Naive B cell (primary cell): ENCODE results near the gene TGFBR3. TPM values are rescaled to one million over a fixed set of nuclear protein-coding genes. Genes with fewer than 3 reads are reported as not detected.

ENCODE experiments used
- ATAC-seq, 2 donors: fragments of 150-1000 bp; cut with Tn5 transposase; 2 replicates each; pipeline ENCODE4 v1.10.0; 2021; ENCODE audit warnings: low read depth in 2 of 2, mild to moderate bottlenecking in 2 of 2, moderate library complexity in 2 of 2
- DNase-seq: peaks from one replicate; pipeline ENCODE4 v3.0.0; 2022
- H3K27ac Mint-ChIP-seq, 6 donors: one replicate each; pipeline ENCODE4 v1.8.0; 2020 to 2022; ENCODE audit warnings: mild to moderate bottlenecking in 6 of 6, mixed read lengths in 6 of 6, moderate library complexity in 5 of 6, inconsistent platforms in 2 of 6
- H3K27me3 Mint-ChIP-seq, 3 donors: one replicate each; pipeline ENCODE4 v1.8.0; 2021 to 2022; ENCODE audit warnings: mixed read lengths in 3 of 3, mild to moderate bottlenecking in 1 of 3
- H3K36me3 Mint-ChIP-seq, 2 donors: one replicate each; pipeline ENCODE4 v1.8.0; 2020 to 2022; ENCODE audit warnings: mixed read lengths in 2 of 2, inconsistent platforms in 1 of 2, mild to moderate bottlenecking in 1 of 2
- H3K4me1 Mint-ChIP-seq, 3 donors: one replicate each; pipeline ENCODE4 v1.8.0; 2020 to 2022; ENCODE audit warnings: mixed read lengths in 3 of 3, inconsistent platforms in 1 of 3, mild to moderate bottlenecking in 1 of 3, moderate library complexity in 1 of 3
- H3K4me3 Mint-ChIP-seq, 8 donors: one replicate each; pipeline ENCODE4 v1.8.0; 2020 to 2022; ENCODE audit warnings: mild to moderate bottlenecking in 8 of 8, mixed read lengths in 8 of 8, moderate library complexity in 8 of 8, inconsistent platforms in 2 of 8
- H3K9me3 Mint-ChIP-seq, 7 donors: one replicate each; pipeline ENCODE4 v1.8.0; 2020 to 2022; ENCODE audit warnings: mixed read lengths in 7 of 7, mild to moderate bottlenecking in 5 of 7, inconsistent platforms in 2 of 7, moderate library complexity in 1 of 7
- polyA plus RNA-seq, 6 donors: library from polyadenylated mRNA; unstranded; fragments of 300-500 nt; fragmentation: Illumina TruSeq; gene quantifications; one replicate each; pipeline ENCODE4 v1.2.3, GENCODE V29; 2021; ENCODE audit warnings: low read depth in 6 of 6

The TGFBR3 gene
- polyA plus RNA-seq, 6 donors from 2014 or later: 0.04 to 0.43 (median 0.31) TPM

- H3K27ac Mint-ChIP-seq: peak overlapping the region in 2 of 6 donors; percentile 23 to 40
Measured at GRCh38 chr1:91806181-91806768, 79.7 kb downstream of the TGFBR3 start.

GRCh38 chr1:91805311-91805801 is 80.6 kb downstream of the TGFBR3 start:
- Mint-ChIP-seq H3K4me3 (peak overlapping the region in 1 of 8 donors; percentile 70), H3K27me3 (no peaks in the 10 kb centered on the region), H3K9me3 (peaks cover 0 to 3% (median 0%) of the 10 kb centered on the region in 7 donors), H3K4me1 (peaks cover 13 to 23% (median 14%) of the 10 kb centered on the region in 3 donors), H3K36me3 (no peaks in the 10 kb centered on the region), H3K27ac (peak overlapping the region in 1 of 6 donors; percentile 46)
- no peak for DNase-seq
- no peak for ATAC-seq

More at GRCh38 chr1:91806181-91806768, 79.7 kb downstream of the TGFBR3 start:
- Mint-ChIP-seq H3K27me3 (no peaks in the 10 kb centered on the region), H3K4me3 (no peak overlapping the region), H3K4me1 (peaks cover 13 to 23% (median 14%) of the 10 kb centered on the region in 3 donors), H3K36me3 (no peaks in the 10 kb centered on the region), H3K9me3 (peaks cover 0 to 3% (median 0%) of the 10 kb centered on the region in 7 donors)
- DNase-seq (no peak), ATAC-seq (no peak)

GRCh38 chr1:91804546-91805023 is 81.4 kb downstream of the TGFBR3 start:
- DNase-seq (no peak), ATAC-seq (no peak)
- Mint-ChIP-seq H3K4me1 (peaks cover 13 to 23% (median 14%) of the 10 kb centered on the region in 3 donors), H3K4me3 (peak overlapping the region in 5 of 8 donors; percentile 22 to 69 (median 34)), H3K36me3 (no peaks in the 10 kb centered on the region), H3K27ac (peak overlapping the region; percentile 62 to 96 (median 73)), H3K9me3 (peaks cover 0 to 3% (median 0%) of the 10 kb centered on the region in 7 donors), H3K27me3 (no peaks in the 10 kb centered on the region)

- Mint-ChIP-seq H3K9me3 (peaks cover 0 to 3% (median 0%) of the 10 kb centered on the region in 7 donors), H3K27me3 (no peaks in the 10 kb centered on the region), H3K36me3 (no peaks in the 10 kb centered on the region), H3K27ac (peak overlapping the region; percentile 4 to 96 (median 64)), H3K4me3 (peak overlapping the region in 7 of 8 donors; percentile 0 to 82 (median 47)), H3K4me1 (peaks cover 13 to 23% (median 14%) of the 10 kb centered on the region in 3 donors)
- ATAC-seq (peak; percentile 73 to 84), DNase-seq (peak; percentile 33)
Measured at GRCh38 chr1:91803847-91804545, 82.0 kb downstream of the TGFBR3 start.

- no peak for ATAC-seq
- Mint-ChIP-seq H3K4me1 (peaks cover 13 to 23% (median 14%) of the 10 kb centered on the region in 3 donors), H3K36me3 (no peaks in the 10 kb centered on the region), H3K9me3 (peaks cover 0 to 3% (median 0%) of the 10 kb centered on the region in 7 donors), H3K27me3 (no peaks in the 10 kb centered on the region), H3K4me3 (peak overlapping the region in 1 of 8 donors; percentile 39), H3K27ac (peak overlapping the region in 3 of 6 donors; percentile 2 to 85 (median 79))
- DNase-seq: no peak
Measured at GRCh38 chr1:91803123-91803522, 82.8 kb downstream of the TGFBR3 start.

- H3K27ac Mint-ChIP-seq: peak overlapping the region in 1 of 6 donors; percentile 1
- H3K4me3 Mint-ChIP-seq: no peak overlapping the region
- DNase-seq (no peak), ATAC-seq (no peak)
- H3K27me3 Mint-ChIP-seq: no peaks in the 10 kb centered on the region
- peaks cover 0 to 3% (median 0%) of the 10 kb centered on the region in 7 donors for H3K9me3 Mint-ChIP-seq
- H3K4me1 Mint-ChIP-seq: peaks cover 13 to 23% (median 14%) of the 10 kb centered on the region in 3 donors
- H3K36me3 Mint-ChIP-seq: no peaks in the 10 kb centered on the region
Measured at GRCh38 chr1:91801496-91802115, 84.3 kb downstream of the TGFBR3 start.

GRCh38 chr1:91799863-91800262 is 86.1 kb downstream of the TGFBR3 start:
- no peak for DNase-seq
- Mint-ChIP-seq H3K9me3 (peaks cover 0 to 3% (median 0%) of the 10 kb centered on the region in 7 donors), H3K4me3 (no peak overlapping the region), H3K36me3 (no peaks in the 10 kb centered on the region), H3K4me1 (peaks cover 13 to 19% (median 14%) of the 10 kb centered on the region in 3 donors), H3K27ac (no peak overlapping the region), H3K27me3 (no peaks in the 10 kb centered on the region)
- ATAC-seq: no peak

GRCh38 chr1:91799159-91799558 is 86.8 kb downstream of the TGFBR3 start:
- Mint-ChIP-seq H3K36me3 (no peaks in the 10 kb centered on the region), H3K4me3 (no peak overlapping the region), H3K9me3 (peaks cover 0 to 5% (median 0%) of the 10 kb centered on the region in 7 donors), H3K27me3 (no peaks in the 10 kb centered on the region), H3K27ac (no peak overlapping the region), H3K4me1 (peaks cover 7 to 13% (median 9%) of the 10 kb centered on the region in 3 donors)
- DNase-seq (no peak), ATAC-seq (no peak)

GRCh38 chr1:91798740-91799139 is 87.2 kb downstream of the TGFBR3 start:
- H3K4me1 Mint-ChIP-seq: peaks cover 4 to 9% (median 4%) of the 10 kb centered on the region in 3 donors
- H3K27me3 Mint-ChIP-seq: no peaks in the 10 kb centered on the region
- H3K36me3 Mint-ChIP-seq: no peaks in the 10 kb centered on the region
- DNase-seq (no peak), ATAC-seq (no peak)
- H3K4me3 Mint-ChIP-seq: no peak overlapping the region
- peaks cover 0 to 5% (median 0%) of the 10 kb centered on the region in 7 donors for H3K9me3 Mint-ChIP-seq
- H3K27ac Mint-ChIP-seq: no peak overlapping the region

GRCh38 chr1:91798241-91798648 is 87.7 kb downstream of the TGFBR3 start:
- DNase-seq: no peak
- Mint-ChIP-seq H3K9me3 (peaks cover 0 to 5% (median 0%) of the 10 kb centered on the region in 7 donors), H3K4me3 (no peak overlapping the region), H3K27me3 (no peaks in the 10 kb centered on the region), H3K27ac (no peak overlapping the region), H3K36me3 (no peaks in the 10 kb centered on the region), H3K4me1 (peaks cover 0 to 4% (median 0%) of the 10 kb centered on the region in 3 donors)
- ATAC-seq: no peak

GRCh38 chr1:91797164-91797563 is 88.8 kb downstream of the TGFBR3 start:
- ATAC-seq: no peak
- Mint-ChIP-seq H3K36me3 (no peaks in the 10 kb centered on the region), H3K9me3 (peaks cover 0 to 4% (median 0%) of the 10 kb centered on the region in 7 donors), H3K4me3 (no peak overlapping the region), H3K27ac (no peak overlapping the region), H3K4me1 (no peaks in the 10 kb centered on the region), H3K27me3 (no peaks in the 10 kb centered on the region)
- no peak for DNase-seq

- ATAC-seq (no peak), DNase-seq (no peak)
- no peaks in the 10 kb centered on the region for H3K36me3 Mint-ChIP-seq
- no peaks in the 10 kb centered on the region for H3K4me1 Mint-ChIP-seq
- no peaks in the 10 kb centered on the region for H3K27me3 Mint-ChIP-seq
- H3K27ac Mint-ChIP-seq: no peak overlapping the region
- peaks cover 0 to 4% (median 0%) of the 10 kb centered on the region in 7 donors for H3K9me3 Mint-ChIP-seq
- H3K4me3 Mint-ChIP-seq: no peak overlapping the region
Measured at GRCh38 chr1:91796390-91796654, 89.6 kb downstream of the TGFBR3 start.

GRCh38 chr1:91795591-91796389 is 90.2 kb downstream of the TGFBR3 start:
- DNase-seq (no peak), ATAC-seq (no peak)
- Mint-ChIP-seq H3K36me3 (no peaks in the 10 kb centered on the region), H3K27ac (no peak overlapping the region), H3K4me1 (no peaks in the 10 kb centered on the region), H3K27me3 (no peaks in the 10 kb centered on the region), H3K4me3 (no peak overlapping the region), H3K9me3 (peaks cover 0 to 4% (median 0%) of the 10 kb centered on the region in 7 donors)
